HFFc6 (cell line): Measurements from ENCODE around the gene PKHD1. TPM values are rescaled to one million over a fixed set of nuclear protein-coding genes. Genes with fewer than 3 reads are reported as not detected.

Experiments
- DNase-seq: peaks from one replicate; pipeline ENCODE4 v3.0.0-alpha.2; 2018
- H3K27ac Mint-ChIP-seq: 2 replicates; pipeline ENCODE4 v1.8.0; 2020; ENCODE audit warnings: mild to moderate bottlenecking, mixed read lengths
- H3K27me3 Mint-ChIP-seq: 2 replicates; pipeline ENCODE4 v1.8.0; 2021; ENCODE audit warnings: mild to moderate bottlenecking, moderate library complexity, mixed read lengths; ENCODE audit not compliant: insufficient read depth
- H3K36me3 Mint-ChIP-seq: 2 replicates; pipeline ENCODE4 v1.8.0; 2021; ENCODE audit warnings: low read depth, mixed read lengths
- H3K4me1 Mint-ChIP-seq: 2 replicates; pipeline ENCODE4 v1.8.0; 2020; ENCODE audit warnings: low read depth, mixed read lengths
- H3K4me3 Mint-ChIP-seq: 2 replicates; pipeline ENCODE4 v1.8.0; 2020; ENCODE audit warnings: mild to moderate bottlenecking, moderate library complexity, mixed read lengths
- H3K9me3 Mint-ChIP-seq: 2 replicates; pipeline ENCODE4 v1.8.0; 2020; ENCODE audit warnings: mild to moderate bottlenecking, mixed read lengths
- total RNA-seq, 6 experiments: library from RNA; stranded (reverse); fragmentation: NEBNext Ultra II Directional; extraction: Animal tissue kit (Norgen Biotek cat#: 25700); gene quantifications; 2 replicates in 1 of 6; 3 replicates in 5 of 6; pipeline ENCODE4 v1.2.3, GENCODE V29; 2021
- TF ChIP-seq, protein P1 (sequence below): fragments of 200-600 bp; sonication (generic); IDR thresholded peaks from 2 replicates; pipeline ENCODE4 v1.5.0; 2021; ENCODE audit warnings: antibody characterized with exemption, mild to moderate bottlenecking

The PKHD1 gene
- total RNA-seq, 6 experiments from 2014 or later = not detected

DNA sequence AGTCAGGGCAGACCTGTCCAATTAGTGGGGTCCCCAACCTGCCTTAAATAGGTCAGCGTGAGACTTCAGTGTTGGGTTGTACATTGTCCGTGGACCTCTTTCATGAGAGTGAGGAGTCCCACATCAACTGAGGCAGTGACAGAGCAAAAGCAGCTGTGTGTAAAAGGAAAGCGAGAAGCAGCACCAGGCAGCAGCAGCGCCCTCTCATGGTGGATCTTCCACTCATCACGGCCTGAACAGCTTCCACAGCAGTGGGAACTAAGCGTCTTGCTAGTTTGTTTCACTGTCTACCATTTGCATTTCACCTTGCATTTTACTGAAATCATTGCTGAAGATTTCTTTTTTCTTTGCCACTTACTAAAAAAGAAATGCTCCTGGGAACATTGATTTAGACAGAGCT lies 333.8 kb downstream of the PKHD1 start:
- H3K4me1 Mint-ChIP-seq = no peaks in the 10 kb centered on the region
- DNase-seq = no peak
- H3K27me3 Mint-ChIP-seq = no peaks in the 10 kb centered on the region
- TF ChIP-seq, protein P1, sequence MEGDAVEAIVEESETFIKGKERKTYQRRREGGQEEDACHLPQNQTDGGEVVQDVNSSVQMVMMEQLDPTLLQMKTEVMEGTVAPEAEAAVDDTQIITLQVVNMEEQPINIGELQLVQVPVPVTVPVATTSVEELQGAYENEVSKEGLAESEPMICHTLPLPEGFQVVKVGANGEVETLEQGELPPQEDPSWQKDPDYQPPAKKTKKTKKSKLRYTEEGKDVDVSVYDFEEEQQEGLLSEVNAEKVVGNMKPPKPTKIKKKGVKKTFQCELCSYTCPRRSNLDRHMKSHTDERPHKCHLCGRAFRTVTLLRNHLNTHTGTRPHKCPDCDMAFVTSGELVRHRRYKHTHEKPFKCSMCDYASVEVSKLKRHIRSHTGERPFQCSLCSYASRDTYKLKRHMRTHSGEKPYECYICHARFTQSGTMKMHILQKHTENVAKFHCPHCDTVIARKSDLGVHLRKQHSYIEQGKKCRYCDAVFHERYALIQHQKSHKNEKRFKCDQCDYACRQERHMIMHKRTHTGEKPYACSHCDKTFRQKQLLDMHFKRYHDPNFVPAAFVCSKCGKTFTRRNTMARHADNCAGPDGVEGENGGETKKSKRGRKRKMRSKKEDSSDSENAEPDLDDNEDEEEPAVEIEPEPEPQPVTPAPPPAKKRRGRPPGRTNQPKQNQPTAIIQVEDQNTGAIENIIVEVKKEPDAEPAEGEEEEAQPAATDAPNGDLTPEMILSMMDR = no peak
- H3K4me3 Mint-ChIP-seq = no peak overlapping the region
- peaks cover 16% of the 10 kb centered on the region for H3K9me3 Mint-ChIP-seq
- no peaks in the 10 kb centered on the region for H3K36me3 Mint-ChIP-seq
- no peak overlapping the region for H3K27ac Mint-ChIP-seq

DNA sequence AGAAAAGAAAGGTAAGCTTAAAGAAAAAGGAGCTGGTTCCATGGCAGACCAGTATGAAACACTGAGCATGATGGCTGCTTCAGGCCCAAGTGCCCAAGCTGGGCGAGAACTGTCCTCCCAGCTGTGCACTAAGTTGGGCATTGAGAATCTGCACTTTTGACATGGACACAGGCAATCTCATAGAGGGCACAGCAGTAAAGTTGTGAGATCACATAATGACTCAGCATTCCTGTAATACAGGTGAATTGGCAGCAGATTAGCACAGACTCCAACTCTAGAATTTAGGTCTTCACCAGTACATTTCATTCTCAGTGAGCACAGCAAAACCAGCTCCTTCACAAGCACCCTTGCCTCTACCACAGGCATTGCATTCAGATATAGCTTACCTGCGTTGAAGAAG lies 343.4 kb downstream of the PKHD1 start:
- H3K27ac Mint-ChIP-seq = no peak overlapping the region
- H3K9me3 Mint-ChIP-seq = peaks cover 54% of the 10 kb centered on the region
- no peak overlapping the region for H3K4me3 Mint-ChIP-seq
- H3K4me1 Mint-ChIP-seq = no peaks in the 10 kb centered on the region
- peaks cover 4% of the 10 kb centered on the region; the same call in 1 of the 2 replicates for H3K36me3 Mint-ChIP-seq
- no peak for DNase-seq
- TF ChIP-seq, protein P1 = no peak
- H3K27me3 Mint-ChIP-seq = no peaks in the 10 kb centered on the region; the same call in 1 of the 2 replicates

DNA sequence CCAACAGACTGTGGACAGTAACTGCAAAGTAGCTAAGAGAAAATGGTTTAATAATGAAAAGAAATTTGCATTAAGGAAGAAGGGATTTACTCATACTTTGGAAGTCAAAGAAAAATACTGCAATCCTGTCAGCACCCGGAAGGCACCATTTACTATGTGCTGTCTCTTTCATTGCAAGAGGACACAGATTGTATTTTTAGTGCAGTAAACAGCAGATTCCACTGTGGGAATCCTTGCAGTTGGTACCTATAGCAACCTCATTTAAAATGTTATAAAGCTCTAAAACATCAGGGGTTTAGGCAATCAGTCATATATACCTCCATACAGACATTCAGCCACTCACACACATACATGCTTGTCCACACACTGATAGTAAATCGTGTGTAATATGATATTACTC lies 346.8 kb downstream of the PKHD1 start:
- Mint-ChIP-seq H3K27me3 (no peaks in the 10 kb centered on the region; the same call in 1 of the 2 replicates), H3K4me1 (no peaks in the 10 kb centered on the region), H3K27ac (no peak overlapping the region), H3K36me3 (peaks cover 8% of the 10 kb centered on the region; the same call in 1 of the 2 replicates), H3K9me3 (peaks cover 42% of the 10 kb centered on the region), H3K4me3 (no peak overlapping the region)
- DNase-seq = no peak
- TF ChIP-seq, protein P1 = no peak

DNA sequence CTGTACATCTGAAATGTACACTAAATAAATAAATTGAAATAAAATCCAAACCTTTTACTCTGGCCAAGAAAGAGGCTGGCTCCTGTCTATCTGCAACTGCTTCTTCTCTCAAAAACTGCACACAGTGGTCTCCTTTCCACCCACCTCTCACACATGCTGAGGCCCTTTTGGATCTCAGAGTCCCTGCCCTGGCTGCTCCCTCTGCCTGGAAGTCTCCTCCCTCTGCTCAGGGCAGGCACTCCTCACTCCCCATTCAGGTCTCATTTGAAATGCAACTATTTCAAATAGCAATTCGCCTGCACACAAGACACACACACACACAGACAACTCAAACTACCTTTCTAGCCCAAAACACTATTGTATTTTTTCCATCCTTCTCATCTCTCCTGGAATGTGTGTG lies 348.8 kb downstream of the PKHD1 start:
- DNase-seq = no peak
- H3K4me1 Mint-ChIP-seq = no peaks in the 10 kb centered on the region
- peaks cover 8% of the 10 kb centered on the region; the same call in 1 of the 2 replicates for H3K36me3 Mint-ChIP-seq
- no peak overlapping the region for H3K4me3 Mint-ChIP-seq
- H3K9me3 Mint-ChIP-seq = peaks cover 39% of the 10 kb centered on the region
- H3K27ac Mint-ChIP-seq = no peak overlapping the region
- TF ChIP-seq, protein P1 = no peak
- H3K27me3 Mint-ChIP-seq = no peaks in the 10 kb centered on the region; the same call in 1 of the 2 replicates

DNA sequence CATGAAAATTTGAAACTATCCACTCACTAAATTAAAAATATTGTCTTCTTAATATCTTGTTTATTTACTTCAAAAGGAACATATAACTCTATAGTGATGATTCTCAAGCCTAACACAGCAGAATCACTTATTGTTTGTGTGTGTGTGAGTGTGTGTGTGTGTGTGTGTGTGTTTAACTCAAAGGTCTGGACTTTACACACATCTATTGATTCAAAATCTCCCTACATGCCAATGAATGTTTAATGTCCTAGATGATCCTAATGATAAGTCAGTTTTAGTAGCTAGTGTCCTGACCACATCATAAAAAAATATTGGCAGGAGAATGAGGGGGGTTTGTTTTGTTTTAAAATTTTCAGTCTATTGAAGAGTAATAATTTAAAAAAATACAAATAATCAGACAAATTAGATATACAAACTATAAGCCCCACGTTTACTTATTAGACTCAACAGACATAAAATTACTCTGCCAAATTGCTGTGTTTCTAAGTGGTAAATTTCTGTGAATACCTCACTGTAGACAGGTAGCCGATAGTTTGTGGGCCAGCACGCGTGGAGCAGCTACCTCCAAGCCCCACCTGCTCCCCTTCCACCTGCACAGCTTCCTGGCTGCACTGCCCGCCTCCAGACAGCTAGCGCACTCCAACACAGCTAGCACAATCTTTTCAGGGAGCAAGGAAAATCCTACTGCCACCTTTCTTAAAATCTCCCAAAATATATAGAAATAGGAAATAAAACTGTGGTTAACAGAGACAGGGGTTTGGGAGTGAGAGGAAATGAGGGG lies 349.6 kb downstream of the PKHD1 start:
- H3K36me3 Mint-ChIP-seq = peaks cover 5% of the 10 kb centered on the region; the same call in 1 of the 2 replicates
- DNase-seq = no peak
- no peak overlapping the region for H3K27ac Mint-ChIP-seq
- H3K4me3 Mint-ChIP-seq = no peak overlapping the region
- H3K4me1 Mint-ChIP-seq = no peaks in the 10 kb centered on the region
- no peaks in the 10 kb centered on the region for H3K27me3 Mint-ChIP-seq
- H3K9me3 Mint-ChIP-seq = peaks cover 31% of the 10 kb centered on the region
- TF ChIP-seq, protein P1 = no peak
